Fibroblast of lung (primary cell): ENCODE measurements around the gene HOMEZ. TPM values are rescaled to one million over a fixed set of nuclear protein-coding genes. Genes with fewer than 3 reads are reported as not detected.
A peak's percentile ranks its signal among the peaks of the same experiment; 100 is the strongest.

ENCODE experiments used
- DNase-seq, 2 donors: peaks; one replicate each; pipeline versions ENCODE4 v3.0.0 to v3.0.0-alpha.2; 2010; ENCODE audit warnings: low read depth in 2 of 2
- H2AFZ ChIP-seq: 2 replicates; pipeline ENCODE4 v1.5.1; 2012; ENCODE audit warnings: low read length, control low read depth, inconsistent platforms
- H3K27ac ChIP-seq: 2 replicates; pipeline ENCODE4 v1.5.1; 2011; ENCODE audit warnings: low read length, control low read depth; ENCODE audit not compliant: insufficient read depth
- H3K27me3 ChIP-seq: 2 replicates; pipeline ENCODE4 v1.5.1; 2011; ENCODE audit warnings: mild to moderate bottlenecking, low read length; ENCODE audit not compliant: control insufficient read depth, insufficient read depth
- H3K36me3 ChIP-seq: 2 replicates; pipeline ENCODE4 v1.5.1; 2011; ENCODE audit warnings: low read length; ENCODE audit not compliant: control insufficient read depth, insufficient read depth
- H3K4me1 ChIP-seq: 2 replicates; pipeline ENCODE4 v1.5.1; 2011; ENCODE audit warnings: low read length; ENCODE audit not compliant: control insufficient read depth, insufficient read depth; ENCODE audit errors: extremely low read depth
- H3K4me2 ChIP-seq: 2 replicates; pipeline ENCODE4 v1.5.1; 2011; ENCODE audit warnings: low read length, control low read depth; ENCODE audit not compliant: insufficient read depth; ENCODE audit errors: extremely low read depth
- H3K4me3 ChIP-seq, 4 experiments: fragments of 200-600 bp in 1 of 4; sonication (generic) in 1 of 4; replicated peaks in 1 of 4; 2 replicates each; pipeline ENCODE4 v1.5.1; 2011 to 2016; ENCODE audit warnings: low read length in 4 of 4, low read depth in 3 of 4, mild to moderate bottlenecking in 3 of 4, control low read depth in 2 of 4, inconsistent platforms in 1 of 4, mixed read lengths in 1 of 4; ENCODE audit not compliant: insufficient read depth in 1 of 4; ENCODE audit errors: control extremely low read depth in 1 of 4
- H3K79me2 ChIP-seq: 2 replicates; pipeline ENCODE4 v1.5.1; 2012; ENCODE audit warnings: mild to moderate bottlenecking, low read length, inconsistent platforms; ENCODE audit not compliant: control insufficient read depth, insufficient read depth
- H3K9ac ChIP-seq: 2 replicates; pipeline ENCODE4 v1.5.1; 2011; ENCODE audit warnings: mild to moderate bottlenecking, low read length, control low read depth; ENCODE audit not compliant: insufficient read depth
- H3K9me3 ChIP-seq: 2 replicates; pipeline ENCODE4 v1.5.1; 2012; ENCODE audit warnings: low read depth, low read length; ENCODE audit not compliant: control insufficient read depth, insufficient read depth
- H4K20me1 ChIP-seq: 2 replicates; pipeline ENCODE4 v1.5.1; 2011; ENCODE audit warnings: low read length; ENCODE audit not compliant: control insufficient read depth, insufficient read depth; ENCODE audit errors: extremely low read depth
- CTCF ChIP-seq, 2 donors: IDR thresholded peaks in 1 of 2; conservative IDR thresholded peaks in 1 of 2; 1 replicate in 1 of 2; 2 replicates in 1 of 2; pipeline ENCODE4 v1.5.1; 2011 to 2012; ENCODE audit warnings: low read length in 2 of 2, control low read depth in 1 of 2, inconsistent platforms in 1 of 2, low read depth in 1 of 2, mild to moderate bottlenecking in 1 of 2
- EZH2 ChIP-seq: IDR thresholded peaks from 2 replicates; pipeline ENCODE4 v1.5.1; 2012; ENCODE audit warnings: low read length, control low read depth, mild to moderate bottlenecking; ENCODE audit errors: missing control alignments
- polyA plus RNA-seq, 2 donors: library from polyadenylated mRNA; depleted of rRNA in 1 of 2; stranded (reverse) in 1 of 2; unstranded in 1 of 2; fragments of >200 nt; gene quantifications; 2 replicates each; pipeline ENCODE4 v1.2.1, GENCODE V29; 2011 to 2012; ENCODE audit warnings: missing spikeins in 1 of 2
- total RNA-seq: library from RNA; depleted of rRNA; stranded (reverse); fragments of >200 nt; gene quantifications from 2 replicates; pipeline ENCODE4 v1.2.1, GENCODE V29; 2014

The HOMEZ gene
- total and polyA plus RNA-seq, 2 donors (not counting 1 experiment from before 2014, with no cell fraction given), result 4.6 to 7.9 TPM

GRCh38 chr14:23286902-23287479 lies 1.1 kb upstream of the HOMEZ start:
- TF ChIP-seq EZH2, result no peak
- TF ChIP-seq CTCF (conservative IDR thresholded peaks at IDR 0.05 in 1 of 2, IDR thresholded peaks at IDR 0.05 in 1 of 2; ENCODE audit: low read depth in 1 of 2, low read length in 2 of 2), result no peak
- Histone ChIP-seq H2AFZ (peak overlapping the region; percentile 98), H3K4me1 (peaks cover 3% of the 10 kb centered on the region), H3K4me3 (peak overlapping the region; percentile 49 to 92 (median 90)), H3K27ac (peak overlapping the region; percentile 60), H4K20me1 (no peaks in the 10 kb centered on the region), H3K79me2 (no peaks in the 10 kb centered on the region), H3K9me3 (no peaks in the 10 kb centered on the region), H3K9ac (no peak overlapping the region), H3K4me2 (peak overlapping the region; percentile 91), H3K36me3 (no peaks in the 10 kb centered on the region), H3K27me3 (no peaks in the 10 kb centered on the region)
- DNase-seq, result no peak

- no peaks in the 10 kb centered on the region for H3K36me3 ChIP-seq
- peak overlapping the region; percentile 86 for H3K4me2 ChIP-seq
- H3K9me3 ChIP-seq, result no peaks in the 10 kb centered on the region
- no peak for DNase-seq
- H3K27ac ChIP-seq, result peak overlapping the region; percentile 58
- no peak for TF ChIP-seq EZH2
- no peak for TF ChIP-seq CTCF (conservative IDR thresholded peaks at IDR 0.05 in 1 of 2, IDR thresholded peaks at IDR 0.05 in 1 of 2; ENCODE audit: low read depth in 1 of 2, low read length in 2 of 2)
- H2AFZ ChIP-seq, result peak overlapping the region; percentile 66
- peak overlapping the region; percentile 84 to 92 (median 90) for H3K4me3 ChIP-seq
- no peaks in the 10 kb centered on the region for H4K20me1 ChIP-seq
- H3K4me1 ChIP-seq, result peaks cover 3% of the 10 kb centered on the region
- H3K79me2 ChIP-seq, result no peaks in the 10 kb centered on the region
- no peaks in the 10 kb centered on the region for H3K27me3 ChIP-seq
- H3K9ac ChIP-seq, result peak overlapping the region; percentile 71
These were observed 357 bp downstream of the HOMEZ start for GRCh38 chr14:23285530-23286019.

- peak overlapping the region; percentile 84 to 92 (median 90) for H3K4me3 ChIP-seq
- peaks cover 3% of the 10 kb centered on the region for H3K4me1 ChIP-seq
- no peaks in the 10 kb centered on the region for H4K20me1 ChIP-seq
- DNase-seq, result peak in 1 of 2 donors; percentile 6
- no peaks in the 10 kb centered on the region for H3K36me3 ChIP-seq
- no peaks in the 10 kb centered on the region for H3K27me3 ChIP-seq
- no peak for TF ChIP-seq CTCF (conservative IDR thresholded peaks at IDR 0.05 in 1 of 2, IDR thresholded peaks at IDR 0.05 in 1 of 2; ENCODE audit: low read depth in 1 of 2, low read length in 2 of 2)
- no peak for TF ChIP-seq EZH2
- no peaks in the 10 kb centered on the region for H3K79me2 ChIP-seq
- peak overlapping the region; percentile 86 for H3K4me2 ChIP-seq
- H3K9ac ChIP-seq, result peak overlapping the region; percentile 71
- no peaks in the 10 kb centered on the region for H3K9me3 ChIP-seq
- peak overlapping the region; percentile 58 for H3K27ac ChIP-seq
- H2AFZ ChIP-seq, result peak overlapping the region; percentile 66
These were observed 1.0 kb downstream of the HOMEZ start for GRCh38 chr14:23284654-23285529.
